NCI-H748 (cell line): Measurements from ENCODE around the gene RPS6KA2.
"Not testable (repeated sequence)": the region's sequence is repeated elsewhere in the genome, so short reads cannot be mapped to it uniquely, and the experiment has no call there.

Experiments
- DNase-seq: peaks from one replicate; lab custom pipeline; 2025; ENCODE audit not compliant: unreplicated experiment; lab: John Stamatoyannopoulos, UW

Gene RPS6KA2

DNA sequence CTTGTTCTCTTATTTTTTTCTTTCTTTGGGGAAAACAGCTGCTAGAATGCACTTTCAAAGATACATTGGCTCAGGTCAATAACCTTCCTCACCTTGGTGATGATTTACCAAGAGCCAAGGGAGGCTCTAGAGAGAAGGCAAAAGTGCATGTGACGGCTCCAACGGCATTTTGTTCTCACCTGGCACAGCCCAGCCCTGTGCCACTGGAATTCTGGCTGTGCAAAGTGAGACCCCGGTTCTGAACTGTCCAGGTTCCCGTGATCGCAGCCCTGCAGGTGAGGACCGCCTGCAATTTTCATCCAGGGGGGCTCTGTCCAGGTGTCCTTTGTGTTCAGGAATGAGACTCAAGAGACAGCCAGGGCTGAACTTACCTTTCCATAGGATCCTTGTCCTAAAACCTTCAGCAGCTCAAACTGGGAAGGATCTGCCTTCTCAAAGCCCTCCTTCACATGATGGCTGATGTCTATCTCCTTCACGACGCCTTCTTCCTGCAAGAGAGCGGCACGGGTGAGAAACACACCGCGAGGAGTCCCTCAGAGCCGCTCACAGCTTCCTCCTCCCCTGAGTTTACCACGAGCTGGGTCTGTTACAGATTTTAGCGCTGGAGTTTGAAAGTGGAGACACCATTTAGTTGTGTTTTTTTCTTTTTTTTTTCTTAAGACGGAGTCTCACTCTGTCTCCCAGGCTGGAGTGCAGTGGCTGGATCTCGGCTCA is 88.6 kb downstream of the RPS6KA2 start:
- no peak for DNase-seq

DNA sequence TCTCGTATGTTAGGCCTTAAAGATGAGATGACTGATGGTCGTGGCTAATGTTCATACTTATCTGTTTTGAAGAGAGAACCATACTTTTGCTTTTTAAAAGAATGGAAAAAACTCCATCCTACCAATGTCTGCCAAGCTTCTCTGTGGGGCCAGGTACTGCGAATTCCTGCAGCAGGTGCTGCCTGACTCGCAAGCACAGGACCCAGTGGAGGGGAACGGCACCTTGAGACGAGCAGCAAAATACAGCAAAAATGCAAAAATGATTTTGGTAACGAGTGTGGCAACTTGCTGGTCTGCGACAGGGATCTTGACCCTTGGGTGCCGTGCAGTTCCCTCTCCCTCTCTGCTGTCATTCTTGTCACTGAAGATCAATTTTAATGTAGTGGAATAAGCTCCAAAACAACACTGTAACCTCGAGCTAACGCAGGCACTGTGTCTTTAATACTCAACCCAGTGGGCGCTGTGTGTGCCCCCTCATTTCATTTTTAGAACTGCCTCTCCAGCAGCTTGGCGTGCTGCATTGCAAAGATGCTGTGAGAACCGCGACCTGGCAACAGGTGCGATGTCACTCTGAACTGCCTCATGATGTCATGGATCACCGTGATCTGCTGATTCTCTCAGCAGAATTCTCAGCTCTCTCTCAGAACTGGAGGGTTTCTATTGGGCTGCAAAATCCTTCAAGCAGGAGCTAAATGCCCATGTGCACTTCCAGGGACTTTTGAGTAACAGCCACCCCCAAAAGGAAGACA is 92.2 kb downstream of the RPS6KA2 start:
- DNase-seq, result no peak

DNA sequence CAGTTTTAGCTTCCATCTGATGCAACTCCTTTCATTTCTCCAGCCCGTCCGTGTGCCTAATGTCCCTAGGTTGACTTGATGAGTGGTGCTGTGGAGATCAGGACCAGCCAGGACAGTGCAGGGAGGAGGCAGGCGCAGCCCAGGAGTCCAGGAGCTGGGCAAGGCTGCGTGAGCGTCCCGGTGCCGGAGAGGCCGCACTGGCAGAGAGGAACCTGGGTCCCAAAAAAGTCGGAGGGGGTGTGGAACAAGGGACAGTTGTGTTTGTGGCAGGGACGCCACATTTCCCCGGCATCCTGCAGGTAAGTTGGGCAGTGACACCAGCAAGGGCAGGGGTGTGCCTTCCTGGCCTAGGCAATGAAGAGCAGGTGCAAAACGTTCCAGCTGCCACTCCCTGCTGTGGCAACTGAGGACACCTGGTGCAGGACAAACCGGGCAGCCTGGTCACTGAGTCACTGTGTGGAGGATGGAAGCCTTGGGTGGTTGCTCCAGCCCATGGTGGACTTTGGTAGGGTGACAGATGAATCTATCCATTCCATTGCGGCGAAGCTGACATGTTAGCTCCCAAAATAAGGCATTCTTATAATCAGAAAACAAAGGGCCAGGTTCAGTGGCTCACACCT is 93.7 kb downstream of the RPS6KA2 start:
- DNase-seq, result peak; percentile 84

DNA sequence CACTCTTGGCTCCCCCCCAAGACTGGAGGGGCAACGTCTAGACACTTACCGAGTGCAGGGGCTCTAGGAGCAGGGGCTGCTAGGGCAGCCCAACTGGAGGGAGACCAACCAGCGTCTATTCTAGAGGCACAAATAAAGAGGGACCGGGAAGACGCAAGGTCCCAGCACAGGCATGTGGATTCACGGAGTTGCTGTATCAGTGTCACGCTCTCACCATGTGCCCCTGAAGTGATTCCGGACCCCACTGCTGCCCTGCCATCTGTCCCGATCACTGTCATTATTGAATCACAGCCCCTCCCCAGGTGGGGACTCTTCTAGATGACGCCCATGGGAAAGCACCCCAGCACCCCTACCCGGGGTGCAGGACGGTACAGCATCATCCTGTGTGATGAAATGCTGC is 94.7 kb downstream of the RPS6KA2 start:
- no peak for DNase-seq

DNA sequence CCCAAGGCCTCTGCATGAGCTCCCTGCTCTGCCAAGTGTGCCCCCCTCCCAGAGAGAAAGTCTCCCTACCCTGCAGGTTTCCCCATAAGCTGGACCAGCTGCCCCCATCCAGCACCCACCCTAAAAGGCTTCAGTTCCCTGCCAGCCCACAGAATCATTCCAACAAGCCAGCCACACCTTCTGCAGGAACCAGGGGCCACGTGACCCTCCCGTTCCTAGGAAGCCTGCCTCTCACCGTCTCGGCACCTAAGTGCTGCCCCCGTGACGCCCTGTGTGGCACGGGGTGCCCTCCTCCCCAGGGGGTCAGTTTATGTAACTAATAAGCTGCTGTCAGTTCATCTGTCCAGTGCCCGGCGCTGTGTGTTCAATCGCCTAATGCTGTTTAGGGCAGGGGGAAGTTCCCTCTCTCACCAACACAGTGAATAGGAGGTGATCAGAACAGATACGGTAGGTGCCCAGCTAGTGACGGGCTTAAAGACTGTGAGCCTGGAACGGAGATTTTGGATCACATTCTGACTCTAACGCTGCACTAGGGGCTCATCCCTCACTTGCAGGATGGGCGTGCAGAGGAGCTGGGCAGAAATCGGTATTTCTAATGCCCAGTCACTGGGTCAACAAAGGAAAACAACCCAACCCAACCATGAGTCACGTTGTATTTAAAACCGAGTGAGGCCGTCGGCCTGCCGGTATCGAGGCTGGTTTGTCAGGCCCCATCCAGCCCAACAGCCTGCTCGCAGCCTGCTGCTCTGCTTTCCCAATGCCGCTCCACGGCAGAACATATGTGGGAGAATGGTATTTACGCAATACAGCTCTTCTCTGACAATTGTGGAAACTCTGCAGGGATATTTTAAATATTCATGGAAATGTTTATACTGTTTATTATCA is 96.6 kb downstream of the RPS6KA2 start:
- DNase-seq, result no peak

DNA sequence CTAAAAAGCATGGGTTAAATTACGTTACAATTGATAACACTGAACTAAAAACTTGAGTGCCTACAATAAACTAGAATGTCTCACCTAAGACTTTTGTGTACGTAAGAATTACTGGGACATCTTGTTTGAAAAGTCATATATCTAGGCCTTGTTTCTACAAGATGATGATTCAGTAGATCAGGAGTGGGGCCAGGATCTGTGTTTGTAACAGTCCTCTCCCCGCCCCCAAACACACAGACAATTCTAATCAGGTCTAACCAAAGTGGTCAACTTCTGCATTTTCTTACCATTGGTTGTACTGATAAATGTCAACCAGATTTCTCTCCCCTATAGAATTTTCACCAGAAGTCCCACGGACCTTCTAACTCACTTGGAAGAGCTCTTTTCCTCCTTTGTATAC is 97.5 kb downstream of the RPS6KA2 start:
- DNase-seq, result no peak

DNA sequence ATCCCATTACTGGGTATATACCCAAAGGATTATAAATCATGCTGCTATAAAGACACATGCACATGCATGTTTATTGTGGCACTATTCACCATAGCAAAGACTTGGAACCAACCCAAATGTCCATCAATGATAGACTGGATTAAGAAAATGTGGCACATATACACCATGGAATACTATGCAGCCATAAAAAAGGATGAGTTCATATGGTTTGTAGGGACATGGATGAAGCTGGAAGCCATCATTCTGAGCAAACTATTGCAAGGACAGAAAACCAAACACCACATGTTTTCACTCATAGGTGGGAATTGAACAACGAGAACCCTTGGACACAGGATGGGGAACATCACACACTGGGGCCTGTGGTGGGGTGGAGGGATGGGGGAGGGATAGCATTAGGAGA is 98.0 kb downstream of the RPS6KA2 start:
- DNase-seq, result not testable (repeated sequence)

DNA sequence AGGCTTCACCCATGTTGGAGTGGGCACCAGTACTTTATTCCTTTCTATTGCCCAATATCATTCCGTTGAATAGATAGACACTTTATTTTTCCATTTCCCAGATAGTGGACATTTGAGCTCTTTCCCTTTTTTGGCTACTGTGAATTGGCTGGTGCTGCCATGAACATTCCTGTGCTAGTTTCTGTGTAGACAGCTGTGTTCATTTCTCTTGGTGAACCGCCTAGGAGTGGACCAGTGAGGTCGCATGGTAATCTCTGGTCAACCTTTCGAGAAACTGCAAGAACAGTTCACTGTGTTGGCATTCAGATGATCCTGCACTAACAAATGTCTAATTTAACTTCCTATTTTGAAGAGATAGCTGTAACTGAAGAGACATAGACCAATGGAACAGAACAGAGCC is 99.2 kb downstream of the RPS6KA2 start:
- no peak for DNase-seq

DNA sequence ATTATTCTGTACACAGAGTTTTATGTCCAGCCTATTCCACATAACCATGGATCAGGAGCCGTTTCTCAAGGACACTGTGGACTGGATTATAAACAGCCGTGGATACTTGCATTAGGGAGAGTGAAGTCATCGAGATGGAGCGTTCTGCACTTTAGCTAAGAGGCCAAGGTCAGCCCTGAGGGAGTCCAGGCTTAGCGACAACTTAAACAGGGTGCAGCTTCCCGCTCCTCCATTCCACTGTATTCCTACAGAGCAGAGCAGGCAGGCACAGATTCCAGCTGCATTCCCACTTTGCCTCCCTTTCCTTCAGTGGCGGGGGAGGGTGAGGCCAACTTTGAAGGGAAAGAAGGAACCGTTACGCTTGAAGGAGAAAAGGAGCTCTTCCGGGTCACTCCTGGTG is 100.1 kb downstream of the RPS6KA2 start:
- no peak for DNase-seq

DNA sequence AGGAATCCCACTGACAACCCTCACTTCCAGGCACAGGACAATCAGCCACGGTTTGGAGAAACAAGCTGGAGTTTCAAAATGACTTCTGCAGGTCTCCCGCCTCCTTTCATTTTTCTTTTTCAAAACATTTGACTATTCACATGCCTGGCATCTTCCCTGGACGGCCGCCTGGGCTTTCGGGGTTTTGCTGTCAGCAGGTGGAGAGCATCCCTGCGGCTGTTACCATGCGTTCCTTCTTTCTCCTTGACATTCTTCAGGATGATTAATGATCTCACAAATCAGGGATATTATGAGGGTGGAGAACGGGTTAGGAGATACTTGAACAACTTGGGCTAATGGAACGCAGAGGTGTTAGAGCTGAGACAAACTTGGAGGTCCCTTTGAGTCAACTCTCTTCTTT is 101.5 kb downstream of the RPS6KA2 start:
- DNase-seq, result no peak

DNA sequence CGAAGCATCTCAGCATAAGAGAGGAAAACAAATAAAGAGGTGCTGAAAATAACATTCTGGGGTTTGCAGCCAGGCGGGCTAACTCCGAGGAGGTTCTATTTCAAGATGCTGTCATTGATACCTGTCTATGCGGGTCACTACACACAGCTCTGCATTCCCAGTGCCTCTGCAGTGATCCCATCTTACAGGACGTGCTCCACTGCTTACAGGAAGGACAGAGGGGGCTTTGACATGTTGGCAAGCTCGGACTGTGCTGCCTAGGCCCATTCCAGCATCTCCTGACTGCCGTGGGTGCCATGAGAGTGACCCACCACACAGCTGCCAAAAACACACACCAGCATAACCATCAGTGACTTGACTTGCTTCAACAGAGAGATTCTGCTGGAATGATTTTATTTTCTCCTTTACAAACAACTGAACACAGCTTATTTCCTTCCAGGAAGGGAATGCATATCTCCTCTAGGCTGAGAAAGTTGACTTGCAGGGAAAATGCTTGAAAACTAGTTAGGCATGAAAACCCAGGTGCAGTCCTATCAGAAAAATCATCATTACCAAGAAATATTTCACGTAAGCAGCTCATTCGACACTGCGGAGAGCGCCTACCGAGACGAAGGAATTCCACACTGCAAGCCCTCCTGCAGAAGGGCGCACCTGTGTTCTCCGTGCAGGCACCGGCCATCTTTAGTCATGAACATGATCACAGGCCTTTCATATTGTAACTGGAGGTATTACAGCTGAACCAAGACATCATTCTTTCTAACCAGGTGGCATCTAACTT is 103.1 kb downstream of the RPS6KA2 start:
- DNase-seq, result no peak

DNA sequence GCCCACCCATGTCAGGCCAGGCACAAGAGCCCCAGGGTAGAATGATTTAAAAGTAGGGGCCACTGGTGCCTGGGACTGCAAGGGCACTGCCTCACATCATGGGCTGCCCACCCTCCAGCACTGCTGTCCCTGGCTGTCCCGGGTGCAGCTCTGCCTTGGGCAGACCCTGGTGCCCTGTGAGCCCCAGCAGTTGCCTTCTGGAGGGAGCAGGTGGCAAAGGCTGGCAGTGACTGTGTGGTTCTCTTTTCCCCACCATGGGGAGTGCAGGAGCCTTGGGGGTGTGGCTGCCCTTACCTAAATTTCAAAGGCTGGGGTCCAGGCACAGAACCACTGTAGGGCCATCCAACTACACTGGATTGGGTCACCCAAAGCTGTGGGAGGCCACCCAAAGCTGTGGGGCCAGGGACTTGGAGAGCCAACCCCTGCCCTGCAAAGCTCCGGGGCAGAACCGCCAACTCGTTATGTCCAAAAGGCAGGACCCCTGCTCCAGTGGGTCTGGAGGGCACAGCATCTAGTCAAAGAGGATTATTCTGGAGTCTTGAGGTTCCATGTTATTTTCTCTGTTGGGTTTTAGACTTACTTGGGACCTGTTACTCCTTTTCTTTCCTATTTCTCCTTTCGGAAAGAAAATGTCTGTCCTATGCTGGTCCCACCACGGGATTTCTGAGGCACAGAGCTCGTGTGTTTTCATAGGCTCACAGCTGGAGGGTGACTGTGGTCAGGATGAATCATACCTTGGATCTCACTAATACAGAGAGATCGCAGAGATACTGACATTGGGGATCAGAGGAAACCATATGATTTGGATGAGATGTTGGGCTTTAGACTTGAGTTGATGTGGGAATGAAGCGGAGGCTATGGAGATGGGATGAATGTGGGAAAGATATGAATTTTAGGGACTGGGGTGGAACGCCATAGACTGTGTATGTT is 105.9 kb downstream of the RPS6KA2 start:
- DNase-seq, result no peak

DNA sequence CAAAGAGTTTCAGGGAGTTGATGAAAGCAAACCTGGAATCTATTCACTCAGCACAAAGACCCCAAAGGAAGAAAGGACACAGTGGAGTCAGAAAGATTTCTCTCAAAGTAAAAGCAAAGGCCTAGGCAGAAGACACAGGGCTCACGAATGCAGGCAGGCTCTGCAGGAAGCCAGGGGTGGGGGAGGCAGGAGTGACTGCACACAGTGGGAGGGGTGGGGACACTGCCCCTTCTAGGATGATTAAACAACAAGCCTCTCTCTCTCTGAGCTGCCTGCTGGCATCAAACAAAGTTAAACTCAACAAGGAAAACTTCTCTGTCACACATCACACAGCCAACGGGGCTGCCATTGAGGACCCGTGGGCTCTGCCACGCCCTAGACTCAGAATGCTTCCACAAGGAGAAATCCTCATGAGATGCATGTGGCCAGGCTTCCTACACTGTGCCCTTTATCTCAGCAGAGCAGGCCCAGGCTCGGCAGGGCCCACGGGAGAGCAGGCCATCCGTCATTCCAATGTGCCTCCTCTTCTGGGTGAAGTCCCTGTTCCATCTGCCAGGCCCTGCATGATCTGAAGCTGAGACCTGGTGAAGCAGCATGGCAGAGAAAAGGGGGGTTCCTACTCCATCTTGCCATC is 110.7 kb downstream of the RPS6KA2 start:
- DNase-seq, result no peak

DNA sequence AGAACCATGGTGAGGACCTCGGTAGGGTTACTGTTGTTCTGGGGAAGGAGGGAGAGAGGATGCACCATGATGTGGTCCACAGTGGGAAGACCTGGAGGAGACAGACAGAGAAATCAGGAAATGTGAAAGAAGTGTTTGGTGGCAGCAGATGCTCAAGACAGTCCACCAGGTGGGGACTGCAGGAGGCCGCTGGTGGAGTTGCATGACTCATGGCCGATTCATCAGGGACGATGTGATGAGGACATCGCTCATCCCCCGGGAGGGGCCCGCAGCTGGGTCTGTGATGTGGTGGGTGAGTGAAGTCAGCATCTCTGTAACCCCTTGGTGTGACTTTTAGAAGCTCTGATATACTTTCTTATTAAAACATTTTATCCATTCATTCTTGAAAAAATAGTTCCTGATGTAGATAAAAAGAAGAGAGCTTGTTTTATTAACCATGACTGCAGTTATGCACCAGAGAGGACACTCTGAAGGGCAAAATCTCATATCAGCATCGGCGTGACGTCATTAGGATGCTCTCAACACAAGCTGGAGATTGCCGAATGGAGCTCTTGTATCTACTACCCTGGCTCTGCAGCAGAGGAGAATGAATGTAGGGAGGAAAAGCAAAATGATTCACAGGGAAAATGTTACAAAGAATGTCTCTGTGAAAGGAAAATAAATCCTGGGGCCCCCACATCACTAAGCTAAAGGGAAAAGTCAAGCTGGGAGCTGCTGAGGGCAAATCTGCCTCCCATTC is 111.8 kb downstream of the RPS6KA2 start:
- no peak for DNase-seq

DNA sequence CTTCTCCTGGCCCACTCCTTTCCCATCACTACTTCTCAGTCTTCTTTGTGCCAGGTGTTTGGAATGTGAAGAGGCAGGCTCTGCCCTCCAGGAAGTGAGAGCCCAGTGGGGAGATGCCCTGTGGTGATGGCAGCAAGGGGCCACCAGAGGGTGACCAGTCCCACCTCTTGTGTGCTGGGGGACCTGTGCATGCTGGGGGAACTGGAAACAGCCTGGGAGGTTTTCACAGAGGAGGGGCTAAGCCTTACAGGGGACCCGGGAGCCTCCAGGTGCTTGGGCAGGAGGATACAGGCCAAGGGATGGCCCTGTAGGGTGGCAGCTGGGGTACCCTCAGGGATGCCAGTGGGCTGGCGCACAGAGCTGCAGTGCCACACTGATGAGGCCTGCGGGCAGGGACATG is 112.9 kb downstream of the RPS6KA2 start:
- no peak for DNase-seq

DNA sequence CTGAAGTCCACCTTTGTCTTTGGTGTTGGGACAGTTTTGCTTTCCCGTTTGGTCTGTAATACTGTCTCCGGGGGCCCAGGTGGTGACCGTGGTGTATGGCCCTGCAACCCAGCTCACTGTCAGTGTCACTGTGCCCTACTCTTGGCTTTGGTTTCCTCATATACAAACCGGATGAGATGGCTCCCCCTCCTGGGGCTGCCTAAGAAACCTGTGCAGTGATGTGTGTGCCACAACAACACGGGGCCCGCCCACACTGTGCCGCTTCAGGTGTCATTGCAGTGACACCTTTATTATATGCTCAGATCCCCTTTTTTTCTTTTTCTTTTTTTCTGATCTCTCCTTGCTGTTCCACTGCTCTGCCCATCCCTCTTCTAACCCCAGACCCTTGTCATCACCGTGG is 114.5 kb downstream of the RPS6KA2 start:
- peak; percentile 11 for DNase-seq

DNA sequence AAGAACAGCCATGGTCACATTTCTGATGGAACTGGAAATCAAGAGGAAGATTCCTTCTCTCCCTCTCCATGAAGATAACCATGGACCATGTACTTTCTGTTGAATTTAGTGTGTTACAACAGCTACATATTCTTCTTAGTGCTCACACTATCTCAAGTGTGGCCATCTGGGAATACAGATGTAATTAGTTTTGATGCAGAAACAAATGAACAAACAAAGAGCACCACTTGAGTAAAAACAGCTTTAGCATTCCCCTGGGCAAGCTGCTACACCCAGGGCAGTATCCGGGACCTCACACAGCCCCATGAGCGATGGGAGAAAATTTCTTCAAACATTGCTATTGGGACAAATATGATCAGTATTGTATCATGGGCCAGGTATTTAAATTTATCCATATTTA is 115.7 kb downstream of the RPS6KA2 start:
- DNase-seq, result no peak

DNA sequence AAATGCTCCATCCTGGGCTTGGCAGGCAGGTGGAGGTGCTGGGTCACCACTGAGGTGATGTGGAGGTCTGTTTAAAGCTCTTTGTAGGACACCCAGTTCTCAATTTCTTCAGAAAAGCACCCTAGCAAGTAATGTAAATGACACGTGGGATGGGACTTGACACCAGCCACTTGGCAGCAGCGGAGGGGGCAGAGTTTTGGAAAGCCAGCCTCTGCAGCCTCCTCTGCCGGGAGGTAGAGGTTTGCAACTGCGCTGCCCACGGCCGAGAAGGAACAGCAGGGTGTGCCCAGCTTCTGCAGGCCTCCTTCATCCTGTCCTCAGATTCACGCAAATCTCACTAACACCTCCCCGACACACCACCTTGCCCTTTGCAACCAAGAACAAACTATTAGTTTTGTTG is 117.9 kb downstream of the RPS6KA2 start:
- DNase-seq, result no peak
